HepG2 (cell line): ENCODE measurements around the gene BAZ1B. TPM values are rescaled to one million over a fixed set of nuclear protein-coding genes. Genes with fewer than 3 reads are reported as not detected.

Experiments
- HDAC1 ChIP-seq: sonication (generic); formaldehyde crosslinking; IDR thresholded peaks from 2 replicates; pipeline ENCODE4 v1.5.1; 2020; ENCODE audit warnings: mild to moderate bottlenecking, missing genetic modification reagents
- NR2C2 ChIP-seq: sonication (generic); formaldehyde crosslinking; IDR thresholded peaks from 2 replicates; pipeline ENCODE4 v1.4.0; 2020; ENCODE audit warnings: missing genetic modification reagents, mild to moderate bottlenecking, moderate library complexity, borderline replicate concordance
- RXRA ChIP-seq: sonication (generic); formaldehyde crosslinking; IDR thresholded peaks from 2 replicates; pipeline ENCODE4 v1.5.1; 2020; ENCODE audit warnings: missing genetic modification reagents
- ZFP62 ChIP-seq: sonication (generic); formaldehyde crosslinking; IDR thresholded peaks from 2 replicates; pipeline ENCODE4 v1.4.0; 2020; ENCODE audit warnings: missing genetic modification reagents
- ZNF556 ChIP-seq: sonication (generic); formaldehyde crosslinking; IDR thresholded peaks from 2 replicates; pipeline ENCODE4 v1.4.0; 2020; ENCODE audit warnings: mild to moderate bottlenecking, missing genetic modification reagents, borderline replicate concordance
- ZNF713 ChIP-seq: sonication (generic); formaldehyde crosslinking; IDR thresholded peaks from 2 replicates; pipeline ENCODE4 v1.4.0; 2020; ENCODE audit warnings: mild to moderate bottlenecking, missing genetic modification reagents
- polyA plus RNA-seq, 8 experiments: library from polyadenylated mRNA; depleted of rRNA in 3 of 8; stranded (reverse) in 7 of 8; unstranded in 1 of 8; fragments of >200 nt; fragmentation: Illumina TruSeq in 4 of 8; extraction: Trizol in 4 of 8; gene quantifications; 2 replicates each; pipeline versions ENCODE4 v1.2.1 to v1.2.3, GENCODE V29; 2011 to 2016; ENCODE audit warnings: low read depth in 4 of 8, missing spikeins in 1 of 8, mixed read lengths in 1 of 8; ENCODE audit not compliant: insufficient read depth in 1 of 8
- total RNA-seq, 5 experiments: library from RNA; depleted of rRNA; stranded (reverse); fragments of >200 nt; fragmentation: Illumina TruSeq; extraction: Trizol; gene quantifications; 2 replicates each; pipeline ENCODE4 v1.2.3, GENCODE V29; 2016; ENCODE audit warnings: low read depth in 1 of 5
- TF ChIP-seq, protein P1 (sequence below): sonication (generic); formaldehyde crosslinking; IDR thresholded peaks from 2 replicates; pipeline ENCODE4 v1.4.0; 2020; ENCODE audit warnings: low read depth, missing genetic modification reagents
- TF ChIP-seq, protein P2 (sequence below): IDR thresholded peaks from 2 replicates; pipeline ENCODE4 v1.4.0; 2020; ENCODE audit warnings: mild to moderate bottlenecking, missing genetic modification reagents
- TF ChIP-seq, protein P3 (sequence below): sonication (generic); formaldehyde crosslinking; IDR thresholded peaks from 2 replicates; pipeline ENCODE4 v1.4.0; 2020; ENCODE audit warnings: missing genetic modification reagents, borderline replicate concordance
- TF ChIP-seq, protein P4 (sequence below): sonication (generic); formaldehyde crosslinking; IDR thresholded peaks from 2 replicates; pipeline ENCODE4 v1.4.0; 2020; ENCODE audit warnings: missing genetic modification reagents

BAZ1B gene
- total and polyA plus RNA-seq, 2 of the 13 experiments (the other 11 are each of a cell fraction or from before 2014, with no cell fraction given), result 18.6 to 69.4 TPM

DNA sequence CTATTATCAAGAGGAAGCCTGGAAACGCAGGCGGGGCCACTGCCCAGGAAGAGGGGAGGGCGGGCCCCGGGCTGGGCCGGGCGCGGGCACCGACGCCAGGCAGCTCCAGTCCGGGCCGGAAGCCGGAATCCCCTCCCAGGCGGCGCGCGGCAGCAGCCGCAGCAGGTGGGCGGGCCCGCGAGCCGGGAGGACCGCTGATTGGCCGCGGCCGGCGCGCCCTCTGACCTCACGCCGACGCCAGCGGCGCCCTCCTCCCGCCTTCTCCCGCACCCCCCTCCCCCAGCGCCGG, 35.0 kb upstream of the BAZ1B start (continued):
- TF ChIP-seq, protein P1, sequence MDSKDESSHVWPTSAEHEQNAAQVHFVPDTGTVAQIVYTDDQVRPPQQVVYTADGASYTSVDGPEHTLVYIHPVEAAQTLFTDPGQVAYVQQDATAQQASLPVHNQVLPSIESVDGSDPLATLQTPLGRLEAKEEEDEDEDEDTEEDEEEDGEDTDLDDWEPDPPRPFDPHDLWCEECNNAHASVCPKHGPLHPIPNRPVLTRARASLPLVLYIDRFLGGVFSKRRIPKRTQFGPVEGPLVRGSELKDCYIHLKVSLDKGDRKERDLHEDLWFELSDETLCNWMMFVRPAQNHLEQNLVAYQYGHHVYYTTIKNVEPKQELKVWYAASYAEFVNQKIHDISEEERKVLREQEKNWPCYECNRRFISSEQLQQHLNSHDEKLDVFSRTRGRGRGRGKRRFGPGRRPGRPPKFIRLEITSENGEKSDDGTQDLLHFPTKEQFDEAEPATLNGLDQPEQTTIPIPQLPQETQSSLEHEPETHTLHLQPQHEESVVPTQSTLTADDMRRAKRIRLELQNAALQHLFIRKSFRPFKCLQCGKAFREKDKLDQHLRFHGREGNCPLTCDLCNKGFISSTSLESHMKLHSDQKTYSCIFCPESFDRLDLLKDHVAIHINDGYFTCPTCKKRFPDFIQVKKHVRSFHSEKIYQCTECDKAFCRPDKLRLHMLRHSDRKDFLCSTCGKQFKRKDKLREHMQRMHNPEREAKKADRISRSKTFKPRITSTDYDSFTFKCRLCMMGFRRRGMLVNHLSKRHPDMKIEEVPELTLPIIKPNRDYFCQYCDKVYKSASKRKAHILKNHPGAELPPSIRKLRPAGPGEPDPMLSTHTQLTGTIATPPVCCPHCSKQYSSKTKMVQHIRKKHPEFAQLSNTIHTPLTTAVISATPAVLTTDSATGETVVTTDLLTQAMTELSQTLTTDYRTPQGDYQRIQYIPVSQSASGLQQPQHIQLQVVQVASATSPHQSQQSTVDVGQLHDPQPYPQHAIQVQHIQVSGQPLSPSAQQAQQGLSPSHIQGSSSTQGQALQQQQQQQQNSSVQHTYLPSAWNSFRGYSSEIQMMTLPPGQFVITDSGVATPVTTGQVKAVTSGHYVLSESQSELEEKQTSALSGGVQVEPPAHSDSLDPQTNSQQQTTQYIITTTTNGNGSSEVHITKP, result 0 out of 2 replicates have a peak, but pooled peaks have one; percentile 22
- TF ChIP-seq, protein P2, sequence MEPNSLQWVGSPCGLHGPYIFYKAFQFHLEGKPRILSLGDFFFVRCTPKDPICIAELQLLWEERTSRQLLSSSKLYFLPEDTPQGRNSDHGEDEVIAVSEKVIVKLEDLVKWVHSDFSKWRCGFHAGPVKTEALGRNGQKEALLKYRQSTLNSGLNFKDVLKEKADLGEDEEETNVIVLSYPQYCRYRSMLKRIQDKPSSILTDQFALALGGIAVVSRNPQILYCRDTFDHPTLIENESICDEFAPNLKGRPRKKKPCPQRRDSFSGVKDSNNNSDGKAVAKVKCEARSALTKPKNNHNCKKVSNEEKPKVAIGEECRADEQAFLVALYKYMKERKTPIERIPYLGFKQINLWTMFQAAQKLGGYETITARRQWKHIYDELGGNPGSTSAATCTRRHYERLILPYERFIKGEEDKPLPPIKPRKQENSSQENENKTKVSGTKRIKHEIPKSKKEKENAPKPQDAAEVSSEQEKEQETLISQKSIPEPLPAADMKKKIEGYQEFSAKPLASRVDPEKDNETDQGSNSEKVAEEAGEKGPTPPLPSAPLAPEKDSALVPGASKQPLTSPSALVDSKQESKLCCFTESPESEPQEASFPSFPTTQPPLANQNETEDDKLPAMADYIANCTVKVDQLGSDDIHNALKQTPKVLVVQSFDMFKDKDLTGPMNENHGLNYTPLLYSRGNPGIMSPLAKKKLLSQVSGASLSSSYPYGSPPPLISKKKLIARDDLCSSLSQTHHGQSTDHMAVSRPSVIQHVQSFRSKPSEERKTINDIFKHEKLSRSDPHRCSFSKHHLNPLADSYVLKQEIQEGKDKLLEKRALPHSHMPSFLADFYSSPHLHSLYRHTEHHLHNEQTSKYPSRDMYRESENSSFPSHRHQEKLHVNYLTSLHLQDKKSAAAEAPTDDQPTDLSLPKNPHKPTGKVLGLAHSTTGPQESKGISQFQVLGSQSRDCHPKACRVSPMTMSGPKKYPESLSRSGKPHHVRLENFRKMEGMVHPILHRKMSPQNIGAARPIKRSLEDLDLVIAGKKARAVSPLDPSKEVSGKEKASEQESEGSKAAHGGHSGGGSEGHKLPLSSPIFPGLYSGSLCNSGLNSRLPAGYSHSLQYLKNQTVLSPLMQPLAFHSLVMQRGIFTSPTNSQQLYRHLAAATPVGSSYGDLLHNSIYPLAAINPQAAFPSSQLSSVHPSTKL (CRISPR knock-in tag), result no peak; the same call in 1 of the 2 replicates
- 0 out of 2 replicates have a peak, but pooled peaks have one; percentile 11 for TF ChIP-seq ZNF713 (CRISPR knock-in tag)
- TF ChIP-seq HDAC1 (CRISPR knock-in tag), result no peak; the same call in 1 of the 2 replicates
- no peak for TF ChIP-seq ZFP62 (CRISPR knock-in tag)
- peak; percentile 97 for TF ChIP-seq NR2C2 (CRISPR knock-in tag)
- TF ChIP-seq, protein P3, sequence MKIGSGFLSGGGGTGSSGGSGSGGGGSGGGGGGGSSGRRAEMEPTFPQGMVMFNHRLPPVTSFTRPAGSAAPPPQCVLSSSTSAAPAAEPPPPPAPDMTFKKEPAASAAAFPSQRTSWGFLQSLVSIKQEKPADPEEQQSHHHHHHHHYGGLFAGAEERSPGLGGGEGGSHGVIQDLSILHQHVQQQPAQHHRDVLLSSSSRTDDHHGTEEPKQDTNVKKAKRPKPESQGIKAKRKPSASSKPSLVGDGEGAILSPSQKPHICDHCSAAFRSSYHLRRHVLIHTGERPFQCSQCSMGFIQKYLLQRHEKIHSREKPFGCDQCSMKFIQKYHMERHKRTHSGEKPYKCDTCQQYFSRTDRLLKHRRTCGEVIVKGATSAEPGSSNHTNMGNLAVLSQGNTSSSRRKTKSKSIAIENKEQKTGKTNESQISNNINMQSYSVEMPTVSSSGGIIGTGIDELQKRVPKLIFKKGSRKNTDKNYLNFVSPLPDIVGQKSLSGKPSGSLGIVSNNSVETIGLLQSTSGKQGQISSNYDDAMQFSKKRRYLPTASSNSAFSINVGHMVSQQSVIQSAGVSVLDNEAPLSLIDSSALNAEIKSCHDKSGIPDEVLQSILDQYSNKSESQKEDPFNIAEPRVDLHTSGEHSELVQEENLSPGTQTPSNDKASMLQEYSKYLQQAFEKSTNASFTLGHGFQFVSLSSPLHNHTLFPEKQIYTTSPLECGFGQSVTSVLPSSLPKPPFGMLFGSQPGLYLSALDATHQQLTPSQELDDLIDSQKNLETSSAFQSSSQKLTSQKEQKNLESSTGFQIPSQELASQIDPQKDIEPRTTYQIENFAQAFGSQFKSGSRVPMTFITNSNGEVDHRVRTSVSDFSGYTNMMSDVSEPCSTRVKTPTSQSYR (CRISPR knock-in tag), result peak; percentile 49; the same call in 1 of the 2 replicates
- TF ChIP-seq, protein P4, sequence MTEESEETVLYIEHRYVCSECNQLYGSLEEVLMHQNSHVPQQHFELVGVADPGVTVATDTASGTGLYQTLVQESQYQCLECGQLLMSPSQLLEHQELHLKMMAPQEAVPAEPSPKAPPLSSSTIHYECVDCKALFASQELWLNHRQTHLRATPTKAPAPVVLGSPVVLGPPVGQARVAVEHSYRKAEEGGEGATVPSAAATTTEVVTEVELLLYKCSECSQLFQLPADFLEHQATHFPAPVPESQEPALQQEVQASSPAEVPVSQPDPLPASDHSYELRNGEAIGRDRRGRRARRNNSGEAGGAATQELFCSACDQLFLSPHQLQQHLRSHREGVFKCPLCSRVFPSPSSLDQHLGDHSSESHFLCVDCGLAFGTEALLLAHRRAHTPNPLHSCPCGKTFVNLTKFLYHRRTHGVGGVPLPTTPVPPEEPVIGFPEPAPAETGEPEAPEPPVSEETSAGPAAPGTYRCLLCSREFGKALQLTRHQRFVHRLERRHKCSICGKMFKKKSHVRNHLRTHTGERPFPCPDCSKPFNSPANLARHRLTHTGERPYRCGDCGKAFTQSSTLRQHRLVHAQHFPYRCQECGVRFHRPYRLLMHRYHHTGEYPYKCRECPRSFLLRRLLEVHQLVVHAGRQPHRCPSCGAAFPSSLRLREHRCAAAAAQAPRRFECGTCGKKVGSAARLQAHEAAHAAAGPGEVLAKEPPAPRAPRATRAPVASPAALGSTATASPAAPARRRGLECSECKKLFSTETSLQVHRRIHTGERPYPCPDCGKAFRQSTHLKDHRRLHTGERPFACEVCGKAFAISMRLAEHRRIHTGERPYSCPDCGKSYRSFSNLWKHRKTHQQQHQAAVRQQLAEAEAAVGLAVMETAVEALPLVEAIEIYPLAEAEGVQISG (CRISPR knock-in tag), result peak; percentile 59
- 0 out of 2 replicates have a peak, but pooled peaks have one; percentile 36 for TF ChIP-seq RXRA (CRISPR knock-in tag)
- TF ChIP-seq ZNF556 (CRISPR knock-in tag), result 0 out of 2 replicates have a peak, but pooled peaks have one; percentile 8
